Sigmoid colon (tissue), 7 donors: ENCODE data around the gene POLN. TPM values are rescaled to one million over a fixed set of nuclear protein-coding genes. Genes with fewer than 3 reads are reported as not detected.

Source experiments
- DNase-seq: peaks from one replicate; pipeline ENCODE4 v3.0.0-alpha.2; 2019
- H3K27ac ChIP-seq, 4 donors: fragments of 200-600 bp; sonication (generic); one replicate each; pipeline ENCODE4 v1.5.1; 2016 to 2019; ENCODE audit warnings: mild to moderate bottlenecking in 1 of 4
- H3K27me3 ChIP-seq, 3 donors: fragments of 200-600 bp; sonication (generic); one replicate each; pipeline ENCODE4 v1.5.1; 2019; ENCODE audit warnings: mild to moderate bottlenecking in 1 of 3
- H3K36me3 ChIP-seq, 4 donors: fragments of 200-600 bp; sonication (generic); one replicate each; pipeline ENCODE4 v1.5.1; 2016 to 2019
- H3K4me1 ChIP-seq, 4 donors: fragments of 200-600 bp; sonication (generic); one replicate each; pipeline ENCODE4 v1.5.1; 2017 to 2019
- H3K4me3 ChIP-seq, 4 donors: fragments of 200-600 bp; sonication (generic); one replicate each; pipeline ENCODE4 v1.5.1; 2017 to 2019; ENCODE audit warnings: mild to moderate bottlenecking in 2 of 4, moderate library complexity in 1 of 4
- H3K9me3 ChIP-seq, 4 donors: fragments of 200-600 bp in 3 of 4; sonication (generic) in 3 of 4; one replicate each; pipeline versions ENCODE4 v1.5.1 to v1.6.1; 2013 to 2019
- EP300 ChIP-seq, 4 donors: sonication (generic); formaldehyde crosslinking; IDR thresholded peaks; one replicate each; pipeline ENCODE4 v1.6.1; 2017; ENCODE audit warnings: antibody characterized with exemption in 4 of 4
- POLR2A ChIP-seq, 2 donors: fragments of 450-650 bp; IDR thresholded peaks; one replicate each; pipeline ENCODE4 v1.6.1; 2016; ENCODE audit warnings: antibody characterized with exemption in 2 of 2, mild to moderate bottlenecking in 2 of 2, moderate library complexity in 2 of 2
- POLR2AphosphoS5 ChIP-seq, 4 donors: sonication (generic); formaldehyde crosslinking; IDR thresholded peaks; one replicate each; pipeline ENCODE4 v1.6.1; 2017; ENCODE audit warnings: antibody characterized with exemption in 4 of 4
- WGBS, 2 donors: extraction: QIAGEN DNeasy Blood & Tissue Kit; methylation state at CpG; one replicate each; pipeline ENCODE4 v1.1.7; 2013; 5-methylcytosine and 5-hydroxymethylcytosine counted together
- intact Hi-C: fragments of 100-400 bp; cut with DNase I; formaldehyde crosslinking; loops from one replicate; pipeline ENCODE4 v1.15.1; 2023
- polyA plus RNA-seq, 3 donors: library from polyadenylated mRNA; stranded (reverse); fragments of 200-250 nt; gene quantifications; one replicate each; pipeline ENCODE4 v1.2.3, GENCODE V29; 2013
- total RNA-seq, 4 donors: library from RNA; depleted of rRNA; stranded (reverse); fragments of >200 nt; gene quantifications; one replicate each; pipeline ENCODE4 v1.1.0, GENCODE V29; 2016
- TF ChIP-seq, protein P1 (sequence below), 4 experiments: fragments of 450-650 bp in 3 of 4; fragments of 200-600 bp in 1 of 4; IDR thresholded peaks; one replicate each; pipeline ENCODE4 v1.5.1; 2016 to 2019; ENCODE audit warnings: antibody characterized with exemption in 4 of 4, mild to moderate bottlenecking in 3 of 4, moderate library complexity in 2 of 4
- donor health status: healthy with polysubstance abuse.
- donor health status: Bipolar disorder and iron deficiency.
- donor health status: healthy.

Gene POLN
- total and polyA plus RNA-seq, 7 donors = 0.60 to 9.4 (median 2.0) TPM; not detected in 1

DNA sequence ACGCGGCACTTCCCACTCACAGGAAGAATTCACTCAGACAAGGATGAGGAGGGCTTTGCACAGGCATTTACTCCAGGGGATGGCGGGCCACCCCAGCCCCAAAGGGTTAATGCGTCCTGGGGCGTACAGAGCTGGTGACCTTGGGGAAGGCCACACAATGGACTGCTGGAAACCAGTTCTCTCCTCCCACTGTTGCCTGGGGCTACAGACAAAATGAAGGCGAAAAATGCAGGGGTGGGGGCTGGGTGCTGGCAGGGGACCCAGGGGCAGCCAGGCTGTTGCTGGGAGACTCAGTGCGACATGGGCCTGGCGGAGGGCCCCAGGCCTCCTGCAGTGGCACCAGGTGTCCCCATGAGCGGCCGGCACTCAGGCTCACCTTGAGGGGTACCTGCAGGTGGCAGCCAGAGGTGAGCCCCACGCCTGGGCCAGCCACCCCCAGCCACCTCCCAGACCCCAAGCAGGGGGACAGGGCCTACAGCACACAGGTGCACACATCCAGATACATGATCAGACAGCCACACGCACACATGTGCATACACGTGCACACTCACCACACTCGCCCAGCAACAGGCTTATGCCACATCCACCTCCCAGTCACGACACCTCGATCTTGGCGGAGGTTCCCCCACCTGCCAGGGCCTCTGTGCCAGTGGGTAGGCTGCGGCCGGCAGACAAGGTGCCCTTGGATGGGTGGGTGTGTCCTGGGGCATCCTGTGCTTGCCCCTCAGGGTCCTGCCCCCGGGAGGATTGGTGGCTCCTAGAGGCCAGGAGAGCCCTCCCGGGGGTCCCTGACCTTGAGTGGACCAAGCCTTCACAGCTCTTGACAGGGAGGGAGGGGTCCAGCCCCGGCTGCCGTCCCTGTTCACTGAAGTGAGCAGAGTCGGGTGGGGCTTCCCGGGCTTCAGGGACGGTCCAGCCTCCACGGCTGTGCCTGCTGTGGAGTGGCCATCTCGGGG lies 169.7 kb downstream of the POLN start:
- TF ChIP-seq POLR2A (IDR thresholded peaks at IDR 0.05) (no peak), POLR2AphosphoS5 (IDR thresholded peaks at IDR 0.05) (no peak)
- Histone ChIP-seq H3K36me3 (no peaks in the 10 kb centered on the region), H3K27ac (no peak overlapping the region), H3K27me3 (peaks cover 4 to 24% (median 9%) of the 10 kb centered on the region in 3 donors), H3K4me3 (no peak overlapping the region), H3K9me3 (no peaks in the 10 kb centered on the region), H3K4me1 (no peaks in the 10 kb centered on the region)
- DNase-seq = peak; percentile 63
- intact Hi-C loops = no loop called here
- WGBS, 2 donors = 65 to 82% methylated on average over 28 of the region's 28 CpGs

DNA sequence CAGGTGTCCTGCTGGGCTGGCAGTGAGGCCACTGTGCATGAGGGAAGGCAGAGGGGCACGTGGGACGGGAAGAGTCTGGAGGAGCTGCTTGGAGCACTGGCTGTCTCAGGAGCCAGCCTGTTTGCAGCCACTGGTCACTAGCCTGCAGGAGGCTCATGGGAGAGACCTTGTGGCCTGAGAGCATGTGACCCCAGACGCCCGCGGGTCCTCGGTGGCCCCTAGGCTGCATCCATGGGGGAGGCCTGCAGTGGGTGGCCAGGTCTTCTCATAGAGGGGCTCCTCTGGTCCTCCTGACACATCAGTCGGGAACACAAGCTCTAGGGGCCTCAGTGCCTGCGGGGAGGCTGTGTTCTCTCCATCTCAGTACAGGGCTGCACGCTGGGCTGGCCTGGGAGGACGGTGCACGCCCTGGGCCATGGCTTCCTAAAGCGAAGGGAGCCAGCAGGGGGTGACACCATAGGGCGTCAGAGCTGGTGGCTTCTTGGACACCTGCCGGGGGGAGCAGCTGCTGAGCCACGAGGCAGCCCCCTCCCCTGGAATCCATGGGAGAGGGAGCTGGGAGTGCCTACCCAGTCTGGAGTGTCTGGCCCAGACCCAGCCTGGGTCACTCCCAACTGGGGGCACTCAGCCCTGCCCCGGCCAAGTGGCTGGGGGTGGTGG lies 170.5 kb downstream of the POLN start:
- Histone ChIP-seq H3K9me3 (no peaks in the 10 kb centered on the region), H3K4me1 (no peaks in the 10 kb centered on the region), H3K27ac (no peak overlapping the region), H3K4me3 (no peak overlapping the region), H3K27me3 (peaks cover 4 to 30% (median 13%) of the 10 kb centered on the region in 3 donors), H3K36me3 (no peaks in the 10 kb centered on the region)
- TF ChIP-seq, protein P1, sequence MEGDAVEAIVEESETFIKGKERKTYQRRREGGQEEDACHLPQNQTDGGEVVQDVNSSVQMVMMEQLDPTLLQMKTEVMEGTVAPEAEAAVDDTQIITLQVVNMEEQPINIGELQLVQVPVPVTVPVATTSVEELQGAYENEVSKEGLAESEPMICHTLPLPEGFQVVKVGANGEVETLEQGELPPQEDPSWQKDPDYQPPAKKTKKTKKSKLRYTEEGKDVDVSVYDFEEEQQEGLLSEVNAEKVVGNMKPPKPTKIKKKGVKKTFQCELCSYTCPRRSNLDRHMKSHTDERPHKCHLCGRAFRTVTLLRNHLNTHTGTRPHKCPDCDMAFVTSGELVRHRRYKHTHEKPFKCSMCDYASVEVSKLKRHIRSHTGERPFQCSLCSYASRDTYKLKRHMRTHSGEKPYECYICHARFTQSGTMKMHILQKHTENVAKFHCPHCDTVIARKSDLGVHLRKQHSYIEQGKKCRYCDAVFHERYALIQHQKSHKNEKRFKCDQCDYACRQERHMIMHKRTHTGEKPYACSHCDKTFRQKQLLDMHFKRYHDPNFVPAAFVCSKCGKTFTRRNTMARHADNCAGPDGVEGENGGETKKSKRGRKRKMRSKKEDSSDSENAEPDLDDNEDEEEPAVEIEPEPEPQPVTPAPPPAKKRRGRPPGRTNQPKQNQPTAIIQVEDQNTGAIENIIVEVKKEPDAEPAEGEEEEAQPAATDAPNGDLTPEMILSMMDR (IDR thresholded peaks at IDR 0.05) = no peak
- intact Hi-C loops = no loop called here
- WGBS, 2 donors = 77% methylated on average over 16 of the region's 16 CpGs
- DNase-seq = peak; percentile 52

DNA sequence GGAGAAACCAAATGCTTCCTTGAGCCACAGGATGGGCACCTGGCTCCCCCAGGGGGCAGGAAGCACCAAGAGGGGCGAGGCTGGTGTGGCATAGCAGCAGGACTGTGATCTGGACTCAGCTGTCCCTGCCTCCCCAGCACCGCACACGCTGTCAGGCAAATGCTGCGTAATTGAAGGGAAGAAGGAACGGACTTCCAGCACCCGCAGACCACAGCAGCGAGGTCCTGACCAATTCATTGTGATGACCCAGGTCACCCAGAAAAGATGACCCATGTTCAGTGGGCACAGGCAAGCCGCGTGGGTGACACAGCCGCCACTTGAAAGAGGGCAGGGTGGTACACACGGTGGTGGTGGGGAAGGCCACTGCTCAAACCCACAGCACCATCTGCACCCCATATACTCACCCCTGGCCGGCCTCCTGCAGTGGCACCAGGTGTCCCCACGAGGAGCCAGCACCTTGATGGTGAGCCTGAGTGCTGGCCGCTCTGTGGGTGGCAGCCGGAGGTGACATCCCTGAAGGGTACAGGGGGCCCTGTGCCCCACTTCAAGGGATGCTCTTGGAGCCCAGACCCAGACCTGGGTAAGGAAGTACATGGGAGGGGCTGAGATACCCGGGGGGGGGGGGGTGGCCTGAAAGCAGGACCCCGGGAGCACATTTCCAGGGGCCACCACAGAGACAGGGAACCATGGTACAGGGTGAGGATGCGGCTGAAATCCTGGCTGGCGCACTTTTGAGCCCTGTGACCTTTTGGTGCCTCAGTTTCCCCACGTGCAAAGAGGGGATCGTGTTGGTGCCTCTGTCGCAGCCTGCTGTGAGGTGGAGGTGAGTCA lies 171.3 kb downstream of the POLN start:
- peak; percentile 52 for DNase-seq
- 74 to 84% methylated on average over 22 of the region's 22 CpGs for WGBS, 2 donors
- H3K4me3 ChIP-seq = no peak overlapping the region
- no peaks in the 10 kb centered on the region for H3K4me1 ChIP-seq
- H3K36me3 ChIP-seq = no peaks in the 10 kb centered on the region
- peaks cover 4 to 35% (median 18%) of the 10 kb centered on the region in 3 donors for H3K27me3 ChIP-seq
- TF ChIP-seq EP300 (IDR thresholded peaks at IDR 0.05) = no peak
- TF ChIP-seq, protein P1 (IDR thresholded peaks at IDR 0.05) = no peak
- no peak for TF ChIP-seq POLR2A (IDR thresholded peaks at IDR 0.05)
- H3K9me3 ChIP-seq = no peaks in the 10 kb centered on the region
- H3K27ac ChIP-seq = no peak overlapping the region
- intact Hi-C loops = no loop called here

DNA sequence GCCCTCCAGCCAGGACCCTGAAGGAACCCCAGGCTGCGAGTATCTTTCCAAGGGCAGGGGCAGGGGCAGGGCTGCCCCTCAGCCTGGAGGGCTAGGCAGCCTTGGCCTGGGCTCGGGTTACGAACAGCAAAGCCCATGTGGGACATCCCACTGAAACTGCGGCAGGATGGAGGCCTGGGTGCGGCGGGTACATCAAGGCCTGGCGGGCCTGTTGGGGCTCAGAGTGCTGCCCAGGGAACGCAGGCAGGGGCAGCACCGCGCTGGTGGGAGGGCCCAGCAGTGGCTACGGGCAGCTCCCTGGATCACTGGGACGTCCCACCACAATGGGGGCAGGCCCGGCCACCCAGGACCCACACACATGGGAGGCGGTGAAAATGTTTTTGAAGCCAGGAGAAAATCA lies 171.9 kb downstream of the POLN start:
- TF ChIP-seq POLR2A (IDR thresholded peaks at IDR 0.05) (no peak), EP300 (IDR thresholded peaks at IDR 0.05) (no peak), POLR2AphosphoS5 (IDR thresholded peaks at IDR 0.05) (no peak)
- TF ChIP-seq, protein P1 (IDR thresholded peaks at IDR 0.05) = no peak
- Histone ChIP-seq H3K4me1 (no peaks in the 10 kb centered on the region), H3K4me3 (no peak overlapping the region), H3K36me3 (no peaks in the 10 kb centered on the region), H3K9me3 (no peaks in the 10 kb centered on the region), H3K27me3 (peaks cover 4 to 41% (median 18%) of the 10 kb centered on the region in 3 donors), H3K27ac (no peak overlapping the region)
- 79 to 82% methylated on average over 14 of the region's 14 CpGs for WGBS, 2 donors
- intact Hi-C loops = no loop called here
- peak; percentile 39 for DNase-seq
